GM18502 (cell line): ENCODE measurements around the gene ANAPC10.
A peak's percentile ranks its signal among the peaks of the same experiment; 100 is the strongest.

ENCODE experiments used
- ATAC-seq: cut with Tn5 transposase; IDR thresholded peaks from one replicate; pipeline ENCODE4 v1.9.1; 2021; ENCODE audit warnings: mild to moderate bottlenecking; ENCODE audit not compliant: unreplicated experiment, poor library complexity

ANAPC10 gene

DNA sequence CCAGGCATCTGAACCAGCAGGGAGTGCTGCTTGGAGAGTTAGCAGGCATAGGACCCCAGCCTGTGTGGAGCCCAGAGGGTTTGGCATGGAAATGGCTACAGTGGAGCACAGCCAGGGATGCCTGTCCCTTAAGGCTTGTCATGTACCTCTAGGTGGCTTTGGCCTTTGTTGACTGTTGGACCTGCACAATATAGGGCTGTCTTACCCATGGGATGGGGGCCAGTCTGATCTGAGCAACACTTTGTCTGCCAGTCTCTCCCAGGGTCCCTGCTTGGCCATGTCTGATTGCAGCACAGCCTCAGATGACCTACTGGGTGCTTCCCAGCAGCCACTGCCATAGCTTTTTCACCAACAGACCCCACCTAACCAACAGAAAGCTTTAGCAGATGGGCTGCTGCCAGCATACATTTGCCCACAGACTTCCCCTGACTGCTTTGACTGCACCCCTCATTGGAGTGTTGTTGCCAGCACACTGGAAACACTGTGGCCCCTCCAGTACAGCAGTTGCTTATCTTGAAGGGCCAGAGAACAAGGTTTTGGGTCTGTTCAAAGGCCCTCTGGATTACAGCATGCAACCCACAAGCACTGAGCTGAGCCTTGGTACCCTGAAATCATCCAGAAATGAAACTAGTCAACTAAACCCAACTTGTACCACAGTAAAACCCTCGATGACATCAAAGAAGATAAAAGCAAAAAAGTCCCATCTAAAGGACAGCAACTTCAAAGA, 22.1 kb downstream of the ANAPC10 start:
- ATAC-seq: no peak

GRCh38 chr4:145071560-145071959, 26.4 kb downstream of the ANAPC10 start:
- no peak for ATAC-seq

DNA sequence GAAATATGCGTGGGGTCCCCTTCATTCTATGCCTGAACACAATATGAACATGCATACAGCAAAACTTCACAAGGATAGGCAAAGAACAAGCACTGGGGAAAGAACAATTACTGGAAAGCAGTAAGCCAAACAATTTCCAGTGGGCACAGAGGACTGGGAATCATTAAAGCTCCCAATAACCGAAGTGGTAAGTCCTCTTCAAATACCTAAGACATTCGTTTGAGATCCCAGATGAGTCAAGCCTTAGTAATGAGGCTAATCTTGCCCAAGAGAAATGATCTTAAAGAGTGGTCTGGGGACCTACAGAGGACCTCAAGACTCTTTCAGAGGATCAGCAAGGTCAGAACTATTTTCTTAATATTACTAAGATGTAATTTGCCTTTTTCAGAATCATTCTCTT, 28.6 kb downstream of the ANAPC10 start:
- ATAC-seq: no peak

DNA sequence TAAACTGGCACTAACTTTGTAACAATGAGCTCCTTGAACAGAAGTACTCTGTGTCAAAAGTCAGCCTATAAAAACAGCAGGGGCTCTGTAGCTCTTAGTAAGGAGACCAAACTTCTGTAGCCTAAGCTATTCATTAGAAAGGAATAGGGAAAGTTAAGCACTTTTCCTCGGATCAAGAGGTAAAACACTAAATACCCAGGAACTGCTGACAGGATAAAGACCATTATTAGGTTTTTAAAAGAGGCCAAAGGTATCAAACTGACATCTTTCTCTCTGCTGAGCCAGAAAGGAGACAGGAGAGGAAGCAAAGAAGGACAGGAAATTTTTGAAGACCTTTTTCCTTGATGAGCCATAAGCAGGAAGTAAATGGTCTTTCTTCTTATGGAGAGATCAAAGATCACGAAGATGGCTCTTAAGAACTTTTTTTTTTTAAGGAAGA, 31.9 kb downstream of the ANAPC10 start:
- ATAC-seq: no peak

GRCh38 chr4:145061318-145061920, 36.6 kb downstream of the ANAPC10 start:
- ATAC-seq: peak; percentile 82

- ATAC-seq: no peak
These were observed 39.7 kb downstream of the ANAPC10 start for GRCh38 chr4:145058256-145058655.

- no peak for ATAC-seq
These were observed 41.5 kb downstream of the ANAPC10 start for GRCh38 chr4:145056325-145057130.

DNA sequence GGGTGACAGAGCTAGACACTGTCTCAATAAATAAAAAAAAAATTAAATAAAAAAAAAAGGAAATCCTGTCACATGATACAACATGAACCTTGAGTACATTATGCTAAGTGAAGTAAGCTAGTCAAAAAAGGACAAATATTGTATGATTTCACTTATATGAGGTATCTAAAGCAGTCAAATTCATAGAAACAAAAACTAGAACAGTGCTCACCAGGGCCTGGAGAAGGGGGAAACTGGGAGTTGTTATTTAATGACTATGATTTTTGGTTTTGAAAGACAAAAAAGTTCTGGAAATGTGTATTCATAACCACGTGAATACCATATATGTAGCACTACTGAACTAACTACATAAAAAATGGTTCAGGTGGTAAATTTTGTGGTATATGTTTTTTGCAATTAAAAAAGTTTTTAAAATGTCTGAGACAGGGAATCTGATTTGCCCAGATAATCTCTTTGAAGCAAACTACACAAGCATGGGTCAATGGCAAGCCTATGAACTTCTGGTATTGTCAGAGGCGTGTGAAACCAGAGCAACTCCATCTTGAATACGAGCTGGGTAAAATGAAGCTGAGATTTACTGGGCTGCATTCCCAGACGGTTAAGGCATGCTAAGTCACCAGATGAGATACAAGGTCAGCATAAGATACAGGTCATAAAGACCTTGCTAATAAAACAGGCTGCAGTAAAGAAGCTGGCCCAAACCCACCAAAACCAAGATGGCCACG, 42.3 kb downstream of the ANAPC10 start:
- no peak for ATAC-seq

DNA sequence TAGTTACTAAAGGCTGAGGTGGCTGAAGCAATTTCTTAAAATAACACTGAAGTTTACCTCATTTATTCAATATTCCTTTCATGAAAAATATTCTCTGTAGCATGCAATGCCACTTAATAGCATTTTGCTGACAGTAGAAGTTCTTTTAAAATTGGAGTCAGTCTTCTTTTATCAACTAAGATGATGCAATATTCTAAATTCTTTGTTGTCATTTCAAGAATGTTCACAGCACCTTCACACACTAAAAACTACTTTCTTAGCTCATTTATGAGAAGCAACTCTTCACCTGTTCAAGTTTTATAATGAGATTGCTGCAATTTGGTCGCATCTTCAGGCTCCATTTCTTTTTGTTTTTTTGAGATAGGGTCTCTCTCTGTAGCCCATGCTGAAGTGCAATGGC, 48.8 kb downstream of the ANAPC10 start:
- ATAC-seq: no peak

DNA sequence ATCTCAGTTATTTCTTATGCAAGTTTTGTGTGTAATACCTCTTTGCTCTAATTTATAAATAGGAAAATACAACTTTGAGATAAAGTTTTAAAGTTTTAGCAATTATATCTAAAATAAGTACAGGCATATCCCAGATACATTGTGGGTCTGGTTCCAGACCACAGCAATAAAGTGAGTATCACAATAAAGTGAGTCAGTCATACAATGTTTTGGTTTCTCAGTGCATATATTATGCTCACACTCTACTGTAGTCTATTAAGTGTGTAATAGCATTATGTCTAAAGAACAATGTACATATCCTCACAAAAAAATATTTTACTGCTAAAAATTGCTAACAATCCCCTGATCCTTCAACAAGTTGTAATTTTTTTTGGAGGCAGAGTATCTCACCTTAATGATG, 49.2 kb downstream of the ANAPC10 start:
- ATAC-seq: no peak

DNA sequence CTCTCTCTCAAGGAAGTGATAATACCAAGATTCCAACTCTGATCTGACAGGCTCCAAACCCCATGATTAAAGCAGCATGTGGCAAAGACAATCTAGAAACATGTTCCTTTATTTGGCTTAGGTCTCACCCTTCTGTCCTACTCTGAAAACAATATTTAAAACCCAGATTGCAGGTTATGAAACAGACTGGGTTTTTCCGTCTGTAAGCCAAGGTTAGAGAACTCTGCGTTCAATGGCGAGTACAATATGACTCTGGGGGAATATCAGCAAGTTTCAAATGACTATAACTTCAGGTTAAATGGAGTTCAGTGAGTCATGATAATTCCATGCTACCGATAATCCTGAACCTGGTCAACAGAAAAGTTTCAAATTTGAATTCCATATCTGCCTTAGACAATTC, 50.8 kb downstream of the ANAPC10 start:
- peak; percentile 70 for ATAC-seq

DNA sequence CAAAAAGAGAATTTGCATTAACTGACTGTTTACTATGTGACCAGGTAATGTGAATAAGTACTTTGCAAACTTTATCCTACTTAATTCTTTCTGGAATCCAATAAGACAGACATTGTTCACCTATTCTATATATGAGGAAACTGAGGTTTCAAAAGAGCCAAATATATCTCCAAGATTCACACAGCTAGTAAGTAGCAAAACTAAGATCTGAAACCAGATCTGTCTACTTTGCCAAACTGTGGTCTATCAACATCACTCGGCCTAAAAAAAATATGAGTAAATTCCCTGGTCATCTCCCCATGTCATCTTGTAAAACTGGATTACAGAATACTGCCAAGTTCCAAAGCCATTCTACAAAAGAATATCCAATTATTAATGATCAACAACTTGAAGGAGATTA, 52.8 kb downstream of the ANAPC10 start:
- ATAC-seq: peak; percentile 48

DNA sequence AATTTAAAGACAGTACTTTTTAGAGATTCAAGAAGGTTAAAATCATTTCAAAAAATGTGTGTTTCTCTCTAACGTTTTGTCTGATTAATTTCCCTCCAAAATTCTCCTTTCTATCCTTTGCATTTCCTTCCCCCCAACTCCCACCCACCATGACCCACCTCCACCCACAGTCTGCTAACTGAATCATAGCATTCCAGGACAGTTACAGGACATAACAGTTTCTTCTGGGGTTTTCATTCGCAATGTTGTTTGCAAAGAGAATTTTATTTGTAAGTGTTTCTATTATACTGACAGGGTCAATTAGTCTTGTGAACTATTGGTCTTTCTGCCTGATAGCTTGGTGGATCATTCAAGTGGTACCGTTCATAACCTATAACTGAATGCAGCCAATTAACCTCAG, 53.7 kb downstream of the ANAPC10 start:
- no peak for ATAC-seq

GRCh38 chr4:145043306-145043705, 54.7 kb downstream of the ANAPC10 start:
- ATAC-seq: no peak

- no peak for ATAC-seq
These were observed 55.3 kb downstream of the ANAPC10 start for GRCh38 chr4:145042601-145043285.

DNA sequence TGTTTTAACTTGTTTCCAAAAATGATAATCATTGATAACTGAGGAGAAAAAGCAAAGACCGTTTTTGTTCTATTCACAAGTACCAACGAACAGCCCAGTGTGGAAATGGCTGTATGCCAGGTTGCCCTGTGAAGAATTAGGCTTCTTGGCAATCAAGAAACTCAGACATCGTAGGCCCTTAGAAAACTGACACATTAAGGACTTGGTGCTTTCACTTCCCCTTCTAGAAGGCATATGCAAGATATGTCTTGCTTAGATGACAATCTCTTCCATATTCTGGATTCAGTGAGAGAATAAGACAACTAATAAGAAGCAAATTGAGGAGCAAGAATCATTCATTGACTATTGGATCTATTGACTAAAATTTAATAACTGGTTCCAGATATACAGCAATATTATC, 56.6 kb downstream of the ANAPC10 start:
- peak; percentile 96 for ATAC-seq

GRCh38 chr4:145035494-145036136, 62.4 kb downstream of the ANAPC10 start:
- no peak for ATAC-seq

DNA sequence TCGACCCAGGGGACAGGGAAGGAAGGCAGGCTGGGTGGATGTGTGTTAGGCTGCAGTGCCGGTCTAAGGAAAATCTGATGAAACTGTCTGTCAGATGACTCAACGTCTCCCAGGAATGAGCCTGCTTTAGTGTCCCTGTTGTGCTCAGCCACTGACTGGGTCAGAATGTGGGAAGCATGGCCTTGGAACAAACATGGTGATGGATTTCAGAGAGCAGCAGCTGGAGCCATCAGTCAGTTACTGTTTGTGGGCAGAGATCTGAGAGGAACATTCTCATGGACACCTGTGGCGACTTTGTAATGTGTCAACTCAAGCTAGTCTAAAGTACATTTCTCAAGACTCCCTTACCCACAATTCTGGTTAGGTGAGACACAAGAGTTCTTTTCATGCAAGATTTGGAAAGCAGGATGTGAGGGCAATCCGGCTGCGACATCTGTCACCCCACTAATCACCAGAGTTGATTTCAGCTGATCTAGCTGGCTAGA, 63.2 kb downstream of the ANAPC10 start:
- ATAC-seq: no peak

GRCh38 chr4:145019346-145019745, 78.7 kb downstream of the ANAPC10 start:
- peak; percentile 70 for ATAC-seq
